ENCODE results near the gene PCDHAC1.

DNA sequence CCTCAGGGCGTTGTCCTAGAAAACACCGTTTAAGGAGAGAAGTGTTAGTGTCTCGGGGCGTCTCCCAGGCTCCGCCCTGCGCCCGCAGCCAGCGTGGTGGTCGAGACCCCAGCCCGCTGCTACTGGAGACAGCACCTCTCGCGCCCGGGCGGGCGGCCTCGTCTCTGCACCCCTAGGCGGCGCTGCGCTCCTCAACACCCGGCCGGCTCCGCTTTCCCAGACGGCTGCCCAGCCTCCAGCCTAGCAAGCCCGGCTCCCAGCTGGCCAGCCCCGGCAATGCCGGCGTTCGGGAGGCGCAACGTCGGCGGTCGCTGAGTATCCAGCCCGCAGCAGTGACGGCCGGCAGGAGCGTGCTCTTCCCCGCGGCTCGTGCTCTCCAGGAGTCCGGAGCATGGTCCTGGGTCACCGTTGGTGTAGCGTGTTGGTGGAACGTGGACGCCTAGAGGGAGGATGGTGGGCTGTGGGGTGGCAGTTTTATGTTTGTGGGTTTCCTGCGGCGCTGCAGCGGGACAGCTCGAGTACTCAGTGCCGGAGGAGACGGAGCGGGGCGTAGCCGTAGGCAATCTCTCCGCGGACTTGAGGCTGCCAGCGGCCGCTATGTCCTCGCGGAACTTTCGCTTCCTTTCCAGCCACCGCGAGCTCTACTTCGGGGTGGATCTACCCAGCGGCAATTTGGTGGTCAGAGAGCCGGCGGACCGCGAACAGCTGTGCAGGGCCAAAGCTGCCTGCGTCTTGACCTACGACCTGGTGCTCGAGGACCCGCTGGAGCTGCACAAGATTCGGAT, 536 bp downstream of the PCDHAC1 start:
- TF ChIP-seq, protein P1, sequence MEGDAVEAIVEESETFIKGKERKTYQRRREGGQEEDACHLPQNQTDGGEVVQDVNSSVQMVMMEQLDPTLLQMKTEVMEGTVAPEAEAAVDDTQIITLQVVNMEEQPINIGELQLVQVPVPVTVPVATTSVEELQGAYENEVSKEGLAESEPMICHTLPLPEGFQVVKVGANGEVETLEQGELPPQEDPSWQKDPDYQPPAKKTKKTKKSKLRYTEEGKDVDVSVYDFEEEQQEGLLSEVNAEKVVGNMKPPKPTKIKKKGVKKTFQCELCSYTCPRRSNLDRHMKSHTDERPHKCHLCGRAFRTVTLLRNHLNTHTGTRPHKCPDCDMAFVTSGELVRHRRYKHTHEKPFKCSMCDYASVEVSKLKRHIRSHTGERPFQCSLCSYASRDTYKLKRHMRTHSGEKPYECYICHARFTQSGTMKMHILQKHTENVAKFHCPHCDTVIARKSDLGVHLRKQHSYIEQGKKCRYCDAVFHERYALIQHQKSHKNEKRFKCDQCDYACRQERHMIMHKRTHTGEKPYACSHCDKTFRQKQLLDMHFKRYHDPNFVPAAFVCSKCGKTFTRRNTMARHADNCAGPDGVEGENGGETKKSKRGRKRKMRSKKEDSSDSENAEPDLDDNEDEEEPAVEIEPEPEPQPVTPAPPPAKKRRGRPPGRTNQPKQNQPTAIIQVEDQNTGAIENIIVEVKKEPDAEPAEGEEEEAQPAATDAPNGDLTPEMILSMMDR (IDR thresholded peaks at IDR 0.05; ENCODE audit: insufficient read depth, low read depth, low read length) = peak; percentile 5
- no peak for TF ChIP-seq EZH2 (IDR thresholded peaks at IDR 0.05; ENCODE audit: insufficient read depth, low read length)
